Measurements from ENCODE around the gene PVALEF. TPM values are rescaled to one million over a fixed set of nuclear protein-coding genes. Genes with fewer than 3 reads are reported as not detected.

Gene PVALEF
- total RNA-seq, 1 experiment from 2014 or later: not detected

- no peak overlapping the region for H2BK120ac ChIP-seq (ENCODE audit: low read depth, low read length, poor library complexity, severe bottlenecking)
- H3K9me3 ChIP-seq (ENCODE audit: control insufficient read depth, low read depth, low read length): no peaks in the 10 kb centered on the region
- no peak overlapping the region for H4K8ac ChIP-seq (replicated peaks; ENCODE audit: insufficient read length, low read depth, low read length)
- H3K4ac ChIP-seq (ENCODE audit: low read depth, low read length): no peak overlapping the region
- Mint-ChIP-seq H3K27me3 (ENCODE audit: low read depth) (peaks cover 17% of the 10 kb centered on the region), H3K27ac (no peak overlapping the region), H3K4me1 (no peaks in the 10 kb centered on the region), H3K9me3 (peaks cover 0 to 1% of the 10 kb centered on the region in 2 experiments; a peak in 1 of 5 replicates), H3K36me3 (ENCODE audit: insufficient read depth in 1 of 3, low read depth in 3 of 3) (no peaks in the 10 kb centered on the region), H3K4me3 (no peak overlapping the region)
- no peak for DNase-seq
- H3K27me3 ChIP-seq (ENCODE audit: insufficient read depth, low read length): no peaks in the 10 kb centered on the region
- H3K79me2 ChIP-seq (ENCODE audit: insufficient read depth, low read length): no peaks in the 10 kb centered on the region
- no peak overlapping the region for H4K91ac ChIP-seq (ENCODE audit: insufficient read length, low read depth, low read length)
- no peak overlapping the region for H3K56ac ChIP-seq (ENCODE audit: insufficient read length, low read depth, low read length)
- no peak overlapping the region for H2BK12ac ChIP-seq (ENCODE audit: insufficient read length, low read depth, low read length)
- H3K27ac ChIP-seq (ENCODE audit: insufficient read length, low read depth, low read length): no peak overlapping the region
- H2AK5ac ChIP-seq (ENCODE audit: insufficient read length, low read length): no peak overlapping the region
- no peak overlapping the region for H2BK20ac ChIP-seq (ENCODE audit: low read depth, low read length, poor library complexity, severe bottlenecking)
- no peak overlapping the region for H3K18ac ChIP-seq (ENCODE audit: insufficient read length, low read depth, low read length)
- H3K14ac ChIP-seq (ENCODE audit: insufficient read depth, low read length): no peak overlapping the region
- H2BK5ac ChIP-seq (ENCODE audit: insufficient read length, low read length): no peak overlapping the region
- H3T11ph ChIP-seq (ENCODE audit: low read length): no peak overlapping the region
- H3K4me1 ChIP-seq (ENCODE audit: insufficient read depth, low read length): no peaks in the 10 kb centered on the region
- peaks cover 3% of the 10 kb centered on the region for H3K23me2 ChIP-seq (ENCODE audit: insufficient read length, low read depth, low read length, poor library complexity, severe bottlenecking)
- H2AFZ ChIP-seq (ENCODE audit: low read length): no peak overlapping the region
- H3K9ac ChIP-seq (ENCODE audit: extremely low read depth, insufficient read length, low read length): no peak overlapping the region
- no peak overlapping the region for H3K23ac ChIP-seq (ENCODE audit: insufficient read length, low read depth, low read length)
- no peak for TF ChIP-seq CTCF (conservative IDR thresholded peaks at IDR 0.05)
- H2BK15ac ChIP-seq (ENCODE audit: low read depth, low read length): no peak overlapping the region
- H4K20me1 ChIP-seq (ENCODE audit: control insufficient read depth, insufficient read depth, insufficient read length): peaks cover 4% of the 10 kb centered on the region
- H4K5ac ChIP-seq (ENCODE audit: insufficient read length, low read depth, low read length): no peak overlapping the region
- no peak overlapping the region for H3K4me2 ChIP-seq (ENCODE audit: insufficient read depth, insufficient read length, low read length)
- no CpG with 5 or more reads among the region's 3 CpGs for WGBS (ENCODE audit: extremely low coverage, insufficient read length, low lambda C conversion rate)
- no peaks in the 10 kb centered on the region for H3K79me1 ChIP-seq (ENCODE audit: insufficient read depth, low read depth, low read length, poor library complexity, severe bottlenecking)
Observed at GRCh38 chr17:81169870-81170309, 4.6 kb downstream of the PVALEF start.

All from H9 (cell line).